Activated CD4-positive, alpha-beta T cell treated with anti-CD3 and anti-CD28 coated beads, Interleukin-2, amount 10 ng/mL, durations not matched to agents 24 days and 14 days (primary cell): ENCODE results near the gene MSANTD4. TPM values are rescaled to one million over a fixed set of nuclear protein-coding genes. Genes with fewer than 3 reads are reported as not detected.
"Not testable (repeated sequence)": the region's sequence is repeated elsewhere in the genome, so short reads cannot be mapped to it uniquely, and the experiment has no call there.

Experiments used
- DNase-seq: peaks from one replicate; pipeline ENCODE4 v3.0.0; 2022
- H3K27ac Mint-ChIP-seq: one replicate; pipeline ENCODE4 v1.8.0; 2022; ENCODE audit warnings: mild to moderate bottlenecking, mixed read lengths
- H3K27me3 Mint-ChIP-seq: one replicate; pipeline ENCODE4 v1.8.0; 2022; ENCODE audit warnings: mixed read lengths
- H3K36me3 Mint-ChIP-seq: one replicate; pipeline ENCODE4 v1.8.0; 2022; ENCODE audit warnings: low read depth, mild to moderate bottlenecking, mixed read lengths
- H3K4me1 Mint-ChIP-seq: one replicate; pipeline ENCODE4 v1.8.0; 2021; ENCODE audit warnings: mixed read lengths
- H3K4me3 Mint-ChIP-seq: one replicate; pipeline ENCODE4 v1.8.0; 2022; ENCODE audit warnings: mild to moderate bottlenecking, moderate library complexity, mixed read lengths
- H3K9me3 Mint-ChIP-seq: one replicate; pipeline ENCODE4 v1.8.0; 2021; ENCODE audit warnings: mixed read lengths
- intact Hi-C: fragments of 100-400 bp; cut with micrococcal nuclease; formaldehyde crosslinking; loops from one replicate; pipeline ENCODE4 v1.15.1; 2023
- total RNA-seq: library from RNA; stranded (reverse); gene quantifications from 2 replicates; pipeline ENCODE4 v1.2.3, GENCODE V29; 2022

Gene MSANTD4
- 21.8 and 22.8 TPM in 2 replicates for total RNA-seq

DNA sequence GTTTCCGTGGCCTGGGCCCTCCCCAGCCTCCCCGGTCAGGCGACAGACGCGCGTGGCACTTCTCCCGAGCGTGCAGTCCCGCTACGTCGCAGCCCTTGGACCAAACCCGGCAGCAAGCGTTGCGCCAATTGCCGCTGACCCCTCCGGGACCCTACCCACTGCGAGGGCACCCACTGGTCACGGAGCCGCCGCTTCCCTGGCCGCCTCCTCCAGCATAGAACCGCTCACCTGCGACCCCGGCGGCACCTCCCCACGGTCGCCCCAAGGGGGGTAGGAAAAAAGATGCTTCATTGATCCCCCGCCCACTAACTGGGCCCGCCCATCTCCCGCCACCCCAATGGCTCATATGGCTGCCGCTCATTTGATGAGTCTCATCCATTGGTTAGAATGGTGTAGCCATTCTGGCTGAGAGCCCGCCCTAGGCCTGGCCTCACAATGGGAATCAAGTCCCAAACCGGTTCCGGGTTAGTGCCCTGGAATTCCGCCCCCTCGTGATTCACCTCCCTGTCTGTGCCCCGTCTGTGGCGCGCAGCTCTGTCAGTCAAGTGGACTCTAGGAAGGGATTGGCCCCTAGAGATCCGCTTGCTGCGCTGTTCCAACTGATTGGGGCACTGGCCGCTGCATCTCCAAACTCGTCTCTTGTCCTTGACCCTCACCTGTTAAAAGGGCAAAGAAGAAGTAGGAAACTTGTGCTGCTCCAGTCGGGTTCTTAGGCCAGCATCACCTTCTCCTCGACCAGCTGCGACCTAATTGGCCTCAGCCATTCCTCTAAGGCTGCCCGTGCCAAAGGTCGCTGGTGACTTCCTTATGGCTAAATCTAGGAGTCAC is at the start of gene MSANTD4:
MSANTD4 (minus strand) TSS at position 274 of the 828 bp plus-strand sequence. CDS start 11,323 bp downstream, outside the sequence.
- intact Hi-C loops: loop anchor here (1.0 to 5.0 kb wide), 3 partner anchors 41 to 1435 kb away; partner anchors contain the start of genes AASDHPPT, CWF19L2 and KBTBD3
- Mint-ChIP-seq H3K9me3 (peaks cover 29% of the 10 kb centered on the region), H3K4me1 (peaks cover 37% of the 10 kb centered on the region), H3K27me3 (peaks cover 13% of the 10 kb centered on the region), H3K4me3 (peak within 1 kb of the TSS; percentile 97), H3K27ac (peak within 1 kb of the TSS; percentile 96), H3K36me3 (peaks cover 28% of the 10 kb centered on the region)
- DNase-seq: peak; percentile 99

DNA sequence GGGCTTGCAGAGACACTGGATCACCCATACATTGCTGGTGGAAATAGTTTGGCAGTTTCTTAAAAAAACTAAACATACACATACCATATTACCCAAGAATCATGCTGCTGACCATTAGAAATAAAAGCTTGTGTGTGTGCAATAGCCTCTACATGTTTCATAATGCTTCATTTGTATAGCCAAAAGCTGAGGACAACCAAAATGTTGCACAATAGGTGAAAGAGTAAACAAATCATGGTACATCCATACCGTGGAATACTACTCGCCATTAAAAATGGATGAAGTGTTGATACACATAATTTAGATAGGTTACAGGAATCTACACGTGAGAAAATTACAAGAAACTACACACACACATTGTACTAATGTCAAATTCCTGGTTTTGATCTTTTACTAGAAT is 48.6 kb upstream of the MSANTD4 start:
- Mint-ChIP-seq H3K9me3 (no peaks in the 10 kb centered on the region), H3K4me1 (peaks cover 8% of the 10 kb centered on the region), H3K27ac (no peak overlapping the region), H3K4me3 (no peak overlapping the region), H3K27me3 (no peaks in the 10 kb centered on the region), H3K36me3 (peaks cover 2% of the 10 kb centered on the region)
- DNase-seq: no peak
- intact Hi-C loops: loop anchor here (10.0 kb wide), 2 partner anchors 1384 to 1494 kb away; partner anchors contain the start of genes ALKBH8 and CWF19L2

DNA sequence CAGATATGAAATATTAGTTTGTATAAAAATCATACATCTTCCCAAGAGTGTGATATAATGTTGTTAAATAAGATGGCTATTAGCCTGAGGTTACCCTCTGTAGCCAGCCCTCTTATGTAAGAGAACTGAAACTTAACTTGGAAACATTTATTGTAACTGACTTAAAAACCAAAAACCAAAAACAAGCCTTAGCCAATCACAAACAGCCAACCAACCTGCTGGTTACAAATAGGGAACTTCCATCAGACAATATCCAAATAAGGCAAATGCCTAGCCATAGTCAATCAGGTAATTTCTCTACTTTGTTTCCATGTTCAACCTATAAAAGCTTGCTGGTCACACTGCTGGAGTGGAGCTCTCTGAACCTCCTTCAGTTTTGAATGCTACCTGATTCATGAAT is 41.0 kb upstream of the MSANTD4 start:
- H3K9me3 Mint-ChIP-seq: no peaks in the 10 kb centered on the region
- H3K4me3 Mint-ChIP-seq: no peak overlapping the region
- peaks cover 8% of the 10 kb centered on the region for H3K4me1 Mint-ChIP-seq
- no peak overlapping the region for H3K27ac Mint-ChIP-seq
- no peaks in the 10 kb centered on the region for H3K27me3 Mint-ChIP-seq
- peaks cover 7% of the 10 kb centered on the region for H3K36me3 Mint-ChIP-seq
- intact Hi-C loops: loop anchor here (1.0 to 2.0 kb wide), 3 partner anchors 14 to 40 kb away; partner anchors contain the start of genes AASDHPPT, KBTBD3 and MSANTD4
- no peak for DNase-seq

DNA sequence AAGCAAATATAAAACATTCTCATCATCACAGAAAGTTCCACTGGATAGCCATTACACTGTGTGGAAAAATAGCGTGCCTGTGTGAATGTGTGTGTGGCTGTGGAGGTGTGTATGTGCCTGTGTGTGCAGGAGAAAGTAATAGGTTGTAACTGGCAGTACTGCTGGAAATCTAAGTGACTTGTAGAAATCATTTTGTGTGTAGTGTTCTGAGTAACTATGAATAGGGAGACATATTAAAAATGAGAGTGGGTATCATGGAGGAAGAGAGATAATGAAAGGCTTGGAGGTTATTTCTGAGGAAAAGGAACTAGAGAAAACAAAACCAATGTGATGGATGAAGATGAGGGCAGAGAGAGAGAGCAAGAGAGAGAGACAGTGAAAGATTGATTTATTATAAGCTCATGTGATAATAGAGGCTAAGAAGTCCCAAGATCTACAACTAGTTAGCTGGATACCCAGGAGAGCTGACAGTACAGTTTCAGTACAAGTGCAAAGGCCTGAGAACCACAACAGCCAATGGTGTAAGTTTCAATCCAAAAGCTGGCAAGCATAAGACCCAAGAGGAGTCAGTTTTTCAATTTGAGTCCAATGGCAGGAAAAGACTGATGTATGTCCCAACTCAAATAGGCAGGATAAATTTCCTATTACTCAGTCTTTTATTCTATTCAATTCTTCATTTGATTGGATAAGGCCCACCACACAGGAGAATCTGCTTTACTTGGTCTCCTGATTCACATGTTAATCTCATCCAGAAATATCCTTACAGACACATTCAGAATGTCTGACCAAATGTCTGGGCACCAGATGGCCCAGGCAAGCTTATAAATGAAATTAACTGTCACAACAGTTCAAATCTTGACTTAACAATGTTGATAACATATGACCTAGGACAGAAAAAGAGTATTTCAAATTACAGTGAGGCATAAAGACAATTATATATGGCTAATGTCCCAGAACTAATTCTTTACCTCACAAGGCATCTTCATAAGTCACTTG is 40.2 kb upstream of the MSANTD4 start:
- Mint-ChIP-seq H3K4me3 (no peak overlapping the region), H3K4me1 (peaks cover 8% of the 10 kb centered on the region), H3K27ac (peak overlapping the region; percentile 8), H3K9me3 (no peaks in the 10 kb centered on the region), H3K27me3 (no peaks in the 10 kb centered on the region), H3K36me3 (peaks cover 10% of the 10 kb centered on the region)
- DNase-seq: no peak
- intact Hi-C loops: loop anchor here (2.0 kb wide), 2 partner anchors 15 to 39 kb away; partner anchors contain the start of genes AASDHPPT, KBTBD3 and MSANTD4

DNA sequence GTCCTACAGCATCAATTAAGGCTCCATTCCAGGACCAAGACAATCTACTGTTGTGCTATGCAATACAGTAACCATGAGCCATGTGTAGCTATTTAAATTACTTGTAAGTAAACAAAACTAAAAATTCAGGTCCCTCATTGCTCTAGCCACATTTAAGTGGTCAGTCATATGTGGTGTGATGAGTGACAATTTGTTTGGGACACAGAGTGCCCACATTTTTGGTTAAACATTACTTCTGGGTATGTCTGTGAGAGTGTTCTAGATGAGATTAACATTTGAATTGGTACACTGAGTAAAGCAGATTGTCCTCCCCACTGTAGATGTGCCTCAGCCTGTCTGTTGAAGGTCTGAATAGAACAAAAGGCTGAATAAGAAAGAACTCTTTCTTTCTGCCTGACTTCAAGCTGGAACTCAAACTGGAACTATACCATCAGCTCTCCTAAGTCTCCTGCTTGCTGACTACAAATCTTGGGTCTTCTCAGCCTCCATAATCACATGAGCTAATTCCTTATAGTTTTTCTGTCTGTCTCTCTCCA is 39.3 kb upstream of the MSANTD4 start:
- H3K27me3 Mint-ChIP-seq: no peaks in the 10 kb centered on the region
- no peaks in the 10 kb centered on the region for H3K9me3 Mint-ChIP-seq
- no peak overlapping the region for H3K27ac Mint-ChIP-seq
- H3K4me1 Mint-ChIP-seq: peaks cover 8% of the 10 kb centered on the region
- peaks cover 10% of the 10 kb centered on the region for H3K36me3 Mint-ChIP-seq
- intact Hi-C loops: no loop called here
- DNase-seq: no peak
- no peak overlapping the region for H3K4me3 Mint-ChIP-seq

DNA sequence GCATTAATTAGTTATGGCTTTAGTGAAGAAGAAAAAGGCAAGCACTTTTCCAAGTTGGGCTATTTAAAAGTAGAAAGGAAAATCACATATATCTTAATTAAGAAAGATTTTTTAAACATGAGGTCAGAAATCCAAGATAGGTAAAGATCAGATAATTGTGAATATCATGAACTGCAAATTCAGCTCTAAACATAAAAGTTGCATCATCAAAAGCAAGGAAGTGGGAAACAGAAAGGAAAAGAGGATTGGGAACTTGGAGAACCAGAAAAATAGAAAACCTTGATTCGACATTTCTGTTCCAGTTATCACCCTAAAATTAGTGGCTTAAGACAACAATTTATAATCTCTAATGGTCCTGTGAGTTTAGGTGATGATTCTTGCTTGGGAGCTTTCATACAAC is 37.6 kb upstream of the MSANTD4 start:
- Mint-ChIP-seq H3K4me1 (peaks cover 8% of the 10 kb centered on the region), H3K27ac (no peak overlapping the region), H3K27me3 (no peaks in the 10 kb centered on the region), H3K9me3 (no peaks in the 10 kb centered on the region), H3K4me3 (no peak overlapping the region), H3K36me3 (peaks cover 5% of the 10 kb centered on the region)
- no peak for DNase-seq
- intact Hi-C loops: no loop called here

DNA sequence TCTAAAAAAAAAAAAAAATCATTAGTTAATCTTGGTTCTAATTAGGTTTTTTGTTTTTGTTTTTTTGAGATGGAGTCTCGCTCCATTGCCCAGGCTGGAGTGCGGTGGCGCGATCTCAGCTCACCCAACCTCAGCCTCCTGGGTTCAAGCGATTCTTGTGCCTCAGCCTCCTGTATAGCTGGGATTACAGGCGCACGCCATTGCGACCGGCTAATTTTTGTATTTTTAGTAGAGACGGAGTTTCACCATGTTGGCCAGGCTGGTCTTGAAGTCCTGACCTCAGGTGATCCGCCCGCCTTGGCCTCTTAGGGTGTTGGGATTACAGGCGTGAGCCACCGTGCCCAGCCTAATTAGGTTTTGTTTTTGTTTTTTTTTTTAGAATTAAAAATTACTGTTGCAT is 36.3 kb upstream of the MSANTD4 start:
- H3K9me3 Mint-ChIP-seq, H3K4me1 Mint-ChIP-seq, H3K27ac Mint-ChIP-seq, DNase-seq, H3K36me3 Mint-ChIP-seq, H3K4me3 Mint-ChIP-seq, intact Hi-C loops, H3K27me3 Mint-ChIP-seq: not testable (repeated sequence)

DNA sequence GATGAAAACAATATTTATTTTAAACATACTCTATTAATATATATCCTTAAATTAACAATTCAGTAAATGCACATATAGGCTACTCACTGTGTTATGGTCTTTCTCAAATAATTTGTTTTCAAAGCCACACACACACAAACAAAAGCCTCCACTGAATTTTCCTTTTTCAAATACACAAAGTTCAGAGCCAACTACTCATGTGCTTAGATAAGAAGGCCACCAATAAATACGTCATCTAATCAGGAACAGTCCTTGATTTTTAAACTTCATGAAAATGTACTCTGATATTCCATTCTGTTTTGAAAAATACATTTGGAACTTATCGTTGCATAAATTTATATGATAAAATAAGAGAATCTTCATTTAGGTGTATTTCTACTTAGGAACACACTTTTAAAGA is 29.1 kb upstream of the MSANTD4 start:
- Mint-ChIP-seq H3K36me3 (no peaks in the 10 kb centered on the region), H3K27ac (no peak overlapping the region), H3K4me3 (no peak overlapping the region), H3K4me1 (no peaks in the 10 kb centered on the region), H3K27me3 (peaks cover 5% of the 10 kb centered on the region), H3K9me3 (no peaks in the 10 kb centered on the region)
- intact Hi-C loops: no loop called here
- no peak for DNase-seq

DNA sequence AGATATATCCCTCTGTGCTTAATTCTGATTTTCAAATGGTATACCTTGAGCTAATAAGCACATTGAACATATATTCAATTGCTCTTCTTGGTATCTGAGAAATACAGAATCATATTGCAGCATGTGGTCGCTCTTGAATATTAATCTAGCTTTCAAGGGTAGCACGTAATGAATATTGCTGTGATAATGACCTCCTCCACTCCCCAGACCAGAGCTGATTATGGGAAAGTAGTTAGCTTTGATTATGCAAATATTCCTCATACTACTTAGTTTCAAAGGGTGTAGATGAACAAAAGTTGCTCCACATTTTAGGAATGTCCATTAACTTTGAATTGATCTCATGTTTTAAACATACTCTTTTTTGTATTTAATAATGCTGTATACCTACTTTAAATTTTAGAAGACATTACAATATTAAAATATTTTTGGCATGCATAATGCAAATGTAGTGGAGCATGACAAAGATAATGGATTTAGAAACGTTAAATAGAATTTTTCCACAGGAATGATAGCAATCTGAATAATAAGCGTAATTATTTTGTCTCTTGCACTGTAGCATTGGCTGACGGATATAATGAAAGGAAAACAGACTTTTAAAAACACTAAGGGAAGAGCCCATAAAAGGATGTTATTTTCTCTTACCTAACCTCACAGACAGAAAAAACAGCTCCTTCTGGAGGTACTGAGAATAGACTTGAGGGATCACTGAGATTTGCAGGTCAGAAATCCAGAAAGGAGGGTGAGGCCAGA is 27.9 kb upstream of the MSANTD4 start:
- no peak overlapping the region for H3K4me3 Mint-ChIP-seq
- H3K27ac Mint-ChIP-seq: no peak overlapping the region
- H3K36me3 Mint-ChIP-seq: no peaks in the 10 kb centered on the region
- peaks cover 9% of the 10 kb centered on the region for H3K27me3 Mint-ChIP-seq
- no peak for DNase-seq
- intact Hi-C loops: no loop called here
- no peaks in the 10 kb centered on the region for H3K4me1 Mint-ChIP-seq
- no peaks in the 10 kb centered on the region for H3K9me3 Mint-ChIP-seq

DNA sequence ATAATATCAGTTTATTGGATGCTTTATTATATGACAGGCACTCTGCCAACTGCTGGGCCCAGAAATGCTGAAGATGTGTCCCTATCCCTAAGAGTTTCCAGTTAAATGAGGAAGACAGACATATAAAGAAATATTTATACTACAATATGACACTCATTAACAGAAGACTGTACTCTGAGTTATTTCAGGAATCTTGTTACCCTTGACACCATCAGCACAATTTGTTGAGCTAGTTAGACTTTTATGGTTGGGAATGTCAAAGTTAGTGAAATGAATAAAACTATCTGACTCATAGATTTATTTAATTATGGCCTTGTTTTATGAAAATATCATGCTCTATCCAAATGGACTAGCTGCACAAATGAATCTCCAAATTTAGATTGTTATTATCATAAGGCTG is 25.6 kb upstream of the MSANTD4 start:
- H3K27me3 Mint-ChIP-seq: peaks cover 16% of the 10 kb centered on the region

DNA sequence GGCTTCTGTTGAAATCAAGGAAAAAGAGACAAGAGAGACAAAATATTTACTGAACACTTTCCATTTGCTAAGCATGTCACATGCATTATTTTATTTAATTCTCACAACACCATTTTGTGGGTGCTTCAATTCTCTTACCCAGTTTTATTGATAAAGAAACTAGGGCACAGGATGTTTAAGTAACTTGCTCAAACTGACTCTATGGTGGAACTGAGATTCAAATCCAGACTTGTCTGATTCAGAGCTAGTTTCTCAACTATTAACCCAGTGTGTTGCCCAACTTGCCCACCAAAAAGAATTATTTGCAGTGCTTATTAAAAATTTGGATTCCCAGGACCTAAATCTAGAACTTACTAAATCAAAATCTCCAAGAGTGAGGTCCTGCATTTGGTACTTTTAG is 21.5 kb upstream of the MSANTD4 start:
- H3K36me3 Mint-ChIP-seq: no peaks in the 10 kb centered on the region
- peaks cover 3% of the 10 kb centered on the region for H3K4me1 Mint-ChIP-seq

More for the DNA sequence above, 25.6 kb upstream of the MSANTD4 start:
- DNase-seq: no peak
- intact Hi-C loops: no loop called here
- Mint-ChIP-seq H3K4me1 (peaks cover 3% of the 10 kb centered on the region), H3K4me3 (no peak overlapping the region), H3K9me3 (no peaks in the 10 kb centered on the region), H3K27ac (no peak overlapping the region), H3K36me3 (no peaks in the 10 kb centered on the region)

DNA sequence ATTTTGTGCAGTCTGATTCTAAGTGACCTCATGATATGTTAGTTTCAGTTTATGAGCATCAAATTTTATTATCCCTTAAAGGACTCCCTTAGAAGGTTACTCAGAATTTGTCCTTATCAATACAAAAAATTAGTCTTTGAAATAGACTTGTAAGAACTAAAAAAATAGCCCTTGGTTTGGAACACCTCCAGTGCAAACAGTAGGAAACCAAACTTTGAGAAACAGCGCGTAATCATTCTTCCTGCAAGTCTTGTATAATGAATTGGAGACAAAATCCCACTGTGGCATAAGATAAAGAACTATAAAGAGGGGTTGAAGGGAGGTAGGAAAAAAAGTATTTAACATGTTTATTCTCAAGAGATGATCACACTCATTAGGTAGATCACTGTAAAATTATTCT is 10.8 kb upstream of the MSANTD4 start:
- Mint-ChIP-seq H3K4me1 (peaks cover 3% of the 10 kb centered on the region), H3K36me3 (no peaks in the 10 kb centered on the region), H3K9me3 (peaks cover 10% of the 10 kb centered on the region), H3K27ac (no peak overlapping the region), H3K4me3 (no peak overlapping the region), H3K27me3 (peaks cover 17% of the 10 kb centered on the region)
- intact Hi-C loops: no loop called here
- DNase-seq: no peak

More for the DNA sequence above, 21.5 kb upstream of the MSANTD4 start:
- H3K9me3 Mint-ChIP-seq: no peaks in the 10 kb centered on the region
- no peak for DNase-seq
- H3K4me3 Mint-ChIP-seq: no peak overlapping the region
- peaks cover 18% of the 10 kb centered on the region for H3K27me3 Mint-ChIP-seq
- intact Hi-C loops: no loop called here
- H3K27ac Mint-ChIP-seq: no peak overlapping the region

DNA sequence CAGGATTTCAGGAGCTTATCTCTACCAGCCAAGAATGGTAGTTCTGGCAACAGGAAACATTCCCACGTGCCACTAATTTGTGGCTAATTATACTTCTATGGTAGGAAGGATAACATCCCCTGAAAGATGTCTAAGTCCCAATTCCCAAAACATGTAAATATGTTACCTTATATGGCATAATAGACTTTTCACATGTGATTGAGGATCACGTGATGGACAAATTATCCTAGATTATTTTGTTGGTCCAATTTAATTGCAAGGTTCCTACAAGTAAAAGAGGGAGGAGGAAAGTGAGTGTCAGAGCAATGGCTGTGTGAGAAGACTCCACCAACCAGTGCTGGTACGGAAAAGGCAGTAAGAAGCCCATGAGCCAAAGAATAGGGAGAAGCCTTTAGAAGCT is 9.9 kb upstream of the MSANTD4 start:
- H3K36me3 Mint-ChIP-seq: no peaks in the 10 kb centered on the region
- H3K4me1 Mint-ChIP-seq: peaks cover 3% of the 10 kb centered on the region
- peaks cover 18% of the 10 kb centered on the region for H3K27me3 Mint-ChIP-seq
- H3K4me3 Mint-ChIP-seq: no peak overlapping the region
- peaks cover 18% of the 10 kb centered on the region for H3K9me3 Mint-ChIP-seq
- no peak for DNase-seq
- intact Hi-C loops: loop anchor here (1.0 kb wide), 1 partner anchor 31 kb away; no protein-coding TSS in a partner anchor
- no peak overlapping the region for H3K27ac Mint-ChIP-seq
